NCI-H2029 treated with DMSO at 0.1 percent for 48 hours (cell line): Measurements from ENCODE around the gene HSPG2.
A peak's percentile ranks its signal among the peaks of the same experiment; 100 is the strongest.
"Not testable (repeated sequence)": the region's sequence is repeated elsewhere in the genome, so short reads cannot be mapped to it uniquely, and the experiment has no call there.

Source experiments
- DNase-seq: peaks from one replicate; lab custom pipeline; 2025; lab: John Stamatoyannopoulos, UW

The HSPG2 gene

GRCh38 chr1:21783679-21784603 lies 153.2 kb downstream of the HSPG2 start:
- DNase-seq = peak; percentile 83

- DNase-seq = peak; percentile 84
These were observed 154.0 kb downstream of the HSPG2 start, which contains the start of gene USP48 for GRCh38 chr1:21782868-21783678. TSS of gene USP48 (minus strand) at chr1:21783149. CDS start at chr1:21782957, 192 bp downstream.

- no peak for DNase-seq
These were observed 154.7 kb downstream of the HSPG2 start for GRCh38 chr1:21782349-21782867.

GRCh38 chr1:21781815-21782348 lies 155.2 kb downstream of the HSPG2 start:
- no peak for DNase-seq

- DNase-seq = no peak
These were observed 157.2 kb downstream of the HSPG2 start for GRCh38 chr1:21779613-21780521.

GRCh38 chr1:21778405-21778727 lies 158.7 kb downstream of the HSPG2 start:
- DNase-seq = no peak

- not testable (repeated sequence) for DNase-seq
These were observed 160.2 kb downstream of the HSPG2 start for GRCh38 chr1:21776925-21777324.

- DNase-seq = no peak
These were observed 161.0 kb downstream of the HSPG2 start for GRCh38 chr1:21775985-21776562.

GRCh38 chr1:21775550-21775914 lies 161.6 kb downstream of the HSPG2 start:
- no peak for DNase-seq

GRCh38 chr1:21774835-21775549 lies 162.1 kb downstream of the HSPG2 start:
- no peak for DNase-seq

GRCh38 chr1:21773585-21773984 lies 163.5 kb downstream of the HSPG2 start:
- DNase-seq = no peak
